Mononuclear cell (primary cell): Measurements from ENCODE around the gene DLG2. TPM values are rescaled to one million over a fixed set of nuclear protein-coding genes. Genes with fewer than 3 reads are reported as not detected.

ENCODE experiments used
- H3K27me3 ChIP-seq: 2 replicates; pipeline ENCODE4 v1.6.0; 2011; ENCODE audit warnings: low read length, control low read depth; ENCODE audit not compliant: insufficient read depth
- H3K4me1 ChIP-seq: 2 replicates; pipeline ENCODE4 v1.5.1; 2011; ENCODE audit warnings: mild to moderate bottlenecking, low read length, control low read depth; ENCODE audit not compliant: insufficient read depth
- H3K4me3 ChIP-seq: 2 replicates; pipeline ENCODE4 v1.5.1; 2011; ENCODE audit warnings: mild to moderate bottlenecking, low read length, moderate library complexity
- H3K9me3 ChIP-seq: 2 replicates; pipeline ENCODE4 v1.5.1; 2011; ENCODE audit warnings: low read depth, mild to moderate bottlenecking, control low read depth, low read length
- total RNA-seq: library from RNA; depleted of rRNA; stranded (reverse); fragments of >200 nt; gene quantifications from one replicate; pipeline ENCODE4 v1.2.3, GENCODE V29; 2012

Gene DLG2
- total RNA-seq, 1 donor: 1.6 TPM

DNA sequence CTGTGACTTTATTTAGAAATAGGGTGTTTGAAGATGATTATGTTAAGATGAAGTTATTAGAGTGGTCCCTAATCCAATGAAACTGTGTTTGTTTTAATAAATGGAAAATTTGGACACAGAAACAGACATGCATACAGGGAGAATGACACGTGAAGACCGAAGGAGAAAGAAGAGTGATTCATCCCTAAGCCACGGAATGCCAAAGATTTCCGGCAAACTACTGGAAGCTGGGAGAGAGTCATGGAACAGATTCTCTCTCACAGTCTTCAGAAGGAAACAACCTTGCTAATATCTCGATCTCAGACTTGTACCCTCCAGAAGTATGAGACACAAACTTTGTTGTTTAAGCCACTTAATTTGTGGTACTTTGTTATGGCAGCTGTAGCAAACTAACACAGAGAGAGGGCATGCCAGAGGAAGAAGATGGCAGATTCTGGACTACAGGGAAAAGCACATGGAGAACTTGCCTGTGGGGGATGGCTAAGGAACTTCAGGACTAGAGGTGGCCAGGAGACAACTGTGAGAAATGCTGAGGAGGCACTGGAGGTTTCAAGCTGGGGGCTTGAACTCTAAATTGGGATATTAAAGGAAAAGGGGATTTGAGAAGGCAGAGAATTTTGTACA lies 1607.5 kb downstream of the DLG2 start:
- Histone ChIP-seq H3K4me3 (no peak overlapping the region), H3K9me3 (no peaks in the 10 kb centered on the region), H3K27me3 (no peaks in the 10 kb centered on the region), H3K4me1 (no peaks in the 10 kb centered on the region)

DNA sequence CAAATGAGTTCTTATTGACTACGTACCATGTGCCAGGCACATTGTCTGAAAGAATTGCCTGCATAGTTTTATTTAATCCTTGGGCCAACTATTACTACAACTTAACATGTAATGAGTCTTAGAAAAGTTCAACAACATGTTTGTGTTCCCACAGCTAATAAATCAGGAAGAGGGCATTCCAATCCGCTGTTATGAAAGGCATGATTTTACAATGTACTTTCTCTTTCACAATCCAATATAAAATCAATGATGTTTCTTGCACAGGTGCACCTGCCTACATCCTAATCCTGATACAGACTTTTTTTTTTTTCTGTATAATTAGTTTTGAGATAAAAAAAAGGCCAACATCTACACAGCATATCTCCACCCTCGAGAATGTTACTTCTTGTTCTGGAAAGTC lies 1612.6 kb downstream of the DLG2 start:
- H3K4me3 ChIP-seq: no peak overlapping the region

GRCh38 chr11:84012171-84012826 lies 1614.8 kb downstream of the DLG2 start:
- no peaks in the 10 kb centered on the region for H3K27me3 ChIP-seq
- H3K4me3 ChIP-seq: no peak overlapping the region
- H3K4me1 ChIP-seq: no peaks in the 10 kb centered on the region
- no peaks in the 10 kb centered on the region for H3K9me3 ChIP-seq

More for the DNA sequence above, 1612.6 kb downstream of the DLG2 start:
- Histone ChIP-seq H3K27me3 (no peaks in the 10 kb centered on the region), H3K9me3 (no peaks in the 10 kb centered on the region), H3K4me1 (no peaks in the 10 kb centered on the region)

DNA sequence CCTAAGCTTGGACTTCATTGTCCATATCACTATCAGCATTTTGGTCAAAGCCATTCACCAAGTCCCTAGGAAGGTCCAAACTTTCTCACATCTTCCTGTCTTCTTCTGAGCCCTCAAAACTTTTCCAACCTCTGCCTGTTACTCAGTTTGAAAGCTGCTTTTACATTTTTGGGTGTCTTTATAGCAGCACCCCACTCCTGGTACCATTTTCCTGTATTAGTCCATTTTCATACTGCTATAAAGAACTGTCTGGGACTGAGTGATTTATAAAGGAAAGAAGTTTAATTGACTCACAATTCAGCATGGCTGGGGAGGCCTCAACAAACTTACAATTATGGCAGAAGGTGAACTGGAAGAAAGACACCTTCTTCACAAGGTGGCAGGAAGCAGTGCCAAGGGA lies 1624.0 kb downstream of the DLG2 start:
- H3K4me3 ChIP-seq: no peak overlapping the region
- no peaks in the 10 kb centered on the region for H3K27me3 ChIP-seq
- H3K9me3 ChIP-seq: peaks cover 11% of the 10 kb centered on the region
- no peaks in the 10 kb centered on the region for H3K4me1 ChIP-seq

GRCh38 chr11:83998921-83999320 lies 1628.2 kb downstream of the DLG2 start:
- H3K4me3 ChIP-seq: no peak overlapping the region
- no peaks in the 10 kb centered on the region for H3K4me1 ChIP-seq
- peaks cover 11% of the 10 kb centered on the region for H3K9me3 ChIP-seq
- no peaks in the 10 kb centered on the region for H3K27me3 ChIP-seq

DNA sequence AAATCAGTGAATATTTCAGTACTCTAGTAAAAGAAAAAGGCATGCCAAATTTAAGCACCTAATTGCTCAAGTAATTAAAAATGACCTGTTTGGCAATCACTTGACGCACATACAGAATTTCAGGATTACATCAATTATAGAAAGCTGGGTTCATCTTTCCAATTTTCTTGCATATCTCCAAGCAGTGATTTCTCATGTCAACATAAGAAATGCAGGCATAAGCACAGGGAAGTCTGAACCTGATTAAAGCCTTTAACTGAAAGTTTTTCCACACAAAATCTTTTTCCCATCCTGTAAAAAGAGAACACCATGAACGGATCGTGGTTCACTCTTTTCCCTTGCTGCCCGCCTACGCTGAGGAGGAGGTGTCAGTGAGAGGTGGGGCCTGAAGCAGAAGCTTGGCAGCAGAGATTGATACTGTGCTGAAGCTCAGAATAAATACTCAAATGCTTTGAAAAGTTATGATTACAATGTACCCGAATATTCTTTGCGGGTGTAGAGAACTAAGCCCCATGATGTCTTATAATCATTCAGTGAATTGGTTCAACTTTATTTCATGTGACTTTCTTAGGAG lies 1636.9 kb downstream of the DLG2 start:
- H3K4me1 ChIP-seq: no peaks in the 10 kb centered on the region
- H3K9me3 ChIP-seq: no peaks in the 10 kb centered on the region
- no peak overlapping the region for H3K4me3 ChIP-seq
- H3K27me3 ChIP-seq: no peaks in the 10 kb centered on the region

DNA sequence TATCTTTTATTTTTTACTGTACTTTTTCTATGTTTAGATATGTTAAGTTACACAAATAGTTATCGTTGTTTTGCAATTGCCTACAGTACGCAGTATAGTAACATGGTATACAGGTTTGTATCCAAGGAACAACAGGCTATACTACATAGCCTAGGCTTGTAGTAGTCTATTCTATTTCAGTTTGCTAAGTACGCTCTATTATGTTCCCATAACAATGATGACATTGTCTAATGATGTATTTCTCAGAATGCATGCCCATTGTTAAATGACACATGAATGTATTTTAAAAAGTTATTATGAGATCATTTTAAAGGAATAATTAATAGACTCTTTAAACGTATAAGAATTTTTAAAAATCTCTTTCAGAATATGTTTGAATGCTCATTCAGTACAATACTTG lies 1644.3 kb downstream of the DLG2 start:
- no peaks in the 10 kb centered on the region for H3K4me1 ChIP-seq
- H3K27me3 ChIP-seq: no peaks in the 10 kb centered on the region
- no peak overlapping the region for H3K4me3 ChIP-seq
- no peaks in the 10 kb centered on the region for H3K9me3 ChIP-seq

GRCh38 chr11:83979593-83979992 lies 1647.6 kb downstream of the DLG2 start:
- Histone ChIP-seq H3K9me3 (no peaks in the 10 kb centered on the region), H3K4me3 (no peak overlapping the region), H3K27me3 (no peaks in the 10 kb centered on the region), H3K4me1 (no peaks in the 10 kb centered on the region)

GRCh38 chr11:83978942-83979341 lies 1648.2 kb downstream of the DLG2 start:
- Histone ChIP-seq H3K27me3 (no peaks in the 10 kb centered on the region), H3K4me1 (no peaks in the 10 kb centered on the region), H3K9me3 (no peaks in the 10 kb centered on the region), H3K4me3 (no peak overlapping the region)

DNA sequence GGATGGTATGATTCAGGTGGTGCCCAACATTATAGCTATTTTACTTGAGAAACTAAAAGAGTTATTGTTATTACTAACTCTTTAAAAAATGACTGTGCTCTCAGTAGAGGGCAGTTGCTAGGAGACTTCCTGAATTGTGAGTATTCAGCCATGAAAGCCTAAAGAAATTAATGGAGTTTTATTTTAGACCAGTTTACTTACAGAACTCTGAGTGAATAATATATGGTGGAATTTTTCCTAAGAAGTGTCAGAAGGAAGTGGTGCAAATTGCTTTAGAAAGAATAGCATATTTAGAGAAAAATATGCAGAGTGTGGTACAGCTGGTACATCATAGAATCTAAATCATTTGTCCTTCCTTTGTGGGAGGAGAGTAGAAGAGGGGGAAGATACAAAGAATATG lies 1651.1 kb downstream of the DLG2 start:
- no peaks in the 10 kb centered on the region for H3K27me3 ChIP-seq
- H3K4me3 ChIP-seq: no peak overlapping the region
- H3K9me3 ChIP-seq: no peaks in the 10 kb centered on the region
- H3K4me1 ChIP-seq: no peaks in the 10 kb centered on the region

GRCh38 chr11:83972536-83972935 lies 1654.6 kb downstream of the DLG2 start:
- Histone ChIP-seq H3K27me3 (no peaks in the 10 kb centered on the region), H3K4me1 (no peaks in the 10 kb centered on the region), H3K9me3 (no peaks in the 10 kb centered on the region), H3K4me3 (no peak overlapping the region)

GRCh38 chr11:83971063-83971462 lies 1656.1 kb downstream of the DLG2 start:
- Histone ChIP-seq H3K4me1 (no peaks in the 10 kb centered on the region), H3K27me3 (no peaks in the 10 kb centered on the region), H3K9me3 (no peaks in the 10 kb centered on the region), H3K4me3 (no peak overlapping the region)

- H3K4me1 ChIP-seq: no peaks in the 10 kb centered on the region
- no peaks in the 10 kb centered on the region for H3K27me3 ChIP-seq
- no peaks in the 10 kb centered on the region for H3K9me3 ChIP-seq
- H3K4me3 ChIP-seq: no peak overlapping the region
These were observed 1657.0 kb downstream of the DLG2 start for GRCh38 chr11:83970061-83970671.

DNA sequence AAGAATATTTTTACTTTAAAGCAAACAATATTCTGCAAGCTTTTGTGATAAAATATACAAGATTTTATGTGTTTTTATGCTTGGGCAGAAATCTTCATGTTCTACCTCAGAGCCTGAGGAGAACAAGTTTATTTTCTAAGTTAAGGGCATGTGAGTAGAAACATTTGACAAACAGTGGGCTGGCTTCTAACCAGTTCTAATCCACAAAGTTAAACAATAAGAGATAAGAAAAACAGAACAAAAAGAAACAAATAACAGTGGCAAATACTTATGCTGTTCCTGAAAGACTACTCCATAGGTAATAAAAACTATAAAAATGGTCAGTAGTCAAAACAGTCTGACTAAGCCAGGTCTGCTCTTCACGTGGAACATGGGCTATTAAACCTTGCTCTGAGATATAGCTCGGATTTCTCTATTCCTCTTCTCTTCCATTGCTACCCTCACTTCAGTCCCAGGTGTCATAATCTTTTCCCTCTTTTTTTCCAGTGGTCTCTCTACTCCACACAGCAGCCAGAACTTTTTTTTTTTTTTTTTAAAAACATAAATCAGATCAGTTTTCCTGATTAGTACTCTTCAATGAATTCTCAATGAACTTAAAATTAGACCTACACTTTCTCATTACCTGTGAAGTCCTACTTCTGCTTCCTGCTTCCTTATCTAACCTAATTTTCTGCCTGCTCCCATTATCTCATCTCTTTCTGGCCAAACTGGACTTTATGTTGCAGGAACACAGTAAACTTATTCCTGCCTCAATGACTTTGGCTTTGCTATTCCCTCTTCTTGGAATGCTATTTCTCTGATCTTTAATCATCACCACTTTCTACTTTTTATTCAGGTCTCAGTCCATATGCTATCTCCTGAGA lies 1669.9 kb downstream of the DLG2 start:
- no peaks in the 10 kb centered on the region for H3K27me3 ChIP-seq
- H3K4me3 ChIP-seq: no peak overlapping the region
- H3K4me1 ChIP-seq: no peaks in the 10 kb centered on the region
- no peaks in the 10 kb centered on the region for H3K9me3 ChIP-seq
